Activated CD4-positive, alpha-beta T cell treated with anti-CD3 and anti-CD28 coated beads for 24 hours (primary cell): ENCODE data around the gene DDB1.

Experiments used
- DNase-seq, 2 donors: peaks; one replicate each; pipeline ENCODE4 v3.0.0-alpha.2; 2020; ENCODE audit warnings: low read depth in 2 of 2

The DDB1 gene

DNA sequence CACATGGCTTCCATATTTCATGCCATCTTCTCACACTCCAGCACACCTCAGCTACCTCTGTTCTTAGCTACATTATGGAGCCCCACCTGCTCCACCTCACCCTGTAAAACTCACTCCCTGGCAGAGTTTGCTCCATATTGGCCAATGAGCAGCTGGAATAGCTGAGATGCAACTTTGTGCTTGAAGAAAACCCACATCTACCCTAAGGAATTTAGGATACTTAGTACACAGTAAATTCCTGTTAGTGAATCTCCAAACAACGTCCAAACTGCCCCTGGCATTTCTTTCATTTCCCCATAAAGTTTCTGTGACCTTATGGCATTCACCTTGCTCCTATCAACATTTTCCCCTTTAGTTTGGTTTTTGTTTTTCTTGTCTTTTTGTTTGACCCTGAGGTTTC, 35.6 kb downstream of the DDB1 start:
- DNase-seq, result no peak

DNA sequence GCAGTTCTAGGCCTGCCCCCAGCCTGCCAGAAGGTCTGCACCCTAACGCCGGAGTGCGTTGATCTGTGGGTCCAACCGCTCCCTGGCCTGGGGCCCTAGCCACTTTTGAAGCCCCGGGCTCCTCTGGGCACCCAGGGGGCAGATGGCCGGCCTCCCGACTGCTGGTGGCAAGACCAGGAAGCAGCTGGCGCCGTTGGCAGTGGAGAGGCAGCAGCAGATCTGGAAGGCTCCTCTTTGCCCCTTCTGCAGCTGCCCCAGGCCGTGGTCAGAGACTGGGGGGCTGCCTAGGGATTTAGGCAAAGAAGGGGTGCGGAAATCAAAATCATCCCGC, 37.3 kb downstream of the DDB1 start:
- no peak for DNase-seq

DNA sequence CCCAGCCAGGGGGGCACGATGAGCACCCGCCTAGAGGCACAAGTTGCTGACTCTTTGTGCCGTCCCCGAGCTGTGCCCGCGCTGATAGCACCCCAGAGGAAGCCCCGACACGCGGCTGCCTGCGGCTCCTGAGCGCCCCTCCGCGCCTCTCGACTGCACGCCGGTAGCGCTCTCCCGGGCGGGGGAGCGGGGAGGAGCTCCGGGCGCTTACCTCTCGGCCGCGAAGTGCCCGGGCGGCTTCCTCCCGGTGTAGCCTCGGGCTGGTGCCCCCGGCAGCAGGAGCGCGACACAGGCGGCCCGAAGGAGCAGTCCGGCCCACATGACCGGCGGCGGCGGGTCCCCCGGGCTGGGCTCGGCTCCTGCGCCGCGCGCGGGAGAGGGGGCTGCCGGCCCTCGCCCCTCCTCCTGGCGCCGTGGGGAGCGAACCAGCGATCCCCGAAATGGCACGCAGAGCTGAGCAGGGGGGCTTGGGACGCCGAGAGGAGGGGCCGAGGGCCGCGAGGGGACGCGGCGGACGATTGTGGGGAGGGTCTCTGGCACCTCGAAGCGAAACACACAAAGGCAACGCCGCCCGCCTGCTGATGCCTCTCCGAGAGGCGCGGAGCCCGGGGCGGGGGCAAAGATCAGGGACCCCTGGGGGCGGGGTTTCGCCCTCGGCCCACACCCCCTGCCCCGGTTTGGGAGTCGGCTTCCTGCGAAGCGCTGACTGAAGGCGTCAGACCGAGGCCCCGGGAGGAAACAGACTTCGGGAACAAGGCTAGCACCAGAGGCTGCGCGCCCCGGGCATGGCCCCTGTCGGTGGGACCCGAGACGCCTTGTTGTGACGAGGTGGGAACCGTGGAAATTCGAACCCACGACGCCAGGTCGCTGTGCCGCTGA, 37.9 kb downstream of the DDB1 start, which contains the start of gene VWCE:
Gene VWCE (minus strand): TSS at position 600 of the 879 bp plus-strand sequence. CDS start 279 bp downstream, at position 321.
- peak; percentile 48 to 54 for DNase-seq

DNA sequence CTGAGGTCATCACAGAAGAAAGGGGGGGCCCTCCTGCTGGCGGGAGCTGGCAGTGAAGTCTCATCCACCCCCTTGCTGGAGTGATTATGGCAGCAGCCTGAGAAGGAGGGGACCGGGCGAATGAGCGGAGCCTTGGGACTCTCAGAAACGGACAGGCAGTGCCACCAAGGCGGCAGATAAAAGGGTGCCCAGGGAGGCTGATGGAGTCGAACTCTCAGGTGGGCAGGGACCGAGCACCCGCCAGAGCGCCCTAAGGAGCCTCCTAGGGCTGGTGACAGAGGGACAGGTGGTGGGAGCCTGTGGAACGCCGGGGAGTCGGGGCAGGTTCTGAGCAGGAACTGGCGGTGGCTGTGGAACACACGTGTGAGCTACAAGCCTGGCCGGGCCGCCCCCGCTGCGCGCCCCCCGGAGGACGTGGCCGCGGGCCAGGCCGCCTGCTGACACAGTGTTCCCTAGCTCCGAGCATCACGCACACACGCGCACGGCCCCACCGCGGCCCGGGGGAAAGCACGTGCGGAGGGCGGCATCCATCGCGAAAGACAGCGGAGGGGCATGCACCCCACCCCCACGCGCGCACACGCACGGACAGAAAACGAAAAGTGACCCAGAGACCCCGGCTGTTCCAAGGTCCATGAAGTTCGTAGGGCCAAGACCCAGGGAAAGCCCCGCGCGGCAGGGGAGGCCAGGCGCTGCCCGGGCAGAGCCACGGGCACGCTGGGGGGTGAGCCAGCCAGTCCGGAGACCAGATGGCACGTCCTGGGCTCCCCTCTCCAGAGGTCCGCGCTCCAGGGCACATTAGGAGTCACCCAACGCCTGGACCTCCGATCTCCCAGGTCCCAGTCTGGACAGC, 38.8 kb downstream of the DDB1 start:
- peak in 1 of 2 donors; percentile 37 for DNase-seq

DNA sequence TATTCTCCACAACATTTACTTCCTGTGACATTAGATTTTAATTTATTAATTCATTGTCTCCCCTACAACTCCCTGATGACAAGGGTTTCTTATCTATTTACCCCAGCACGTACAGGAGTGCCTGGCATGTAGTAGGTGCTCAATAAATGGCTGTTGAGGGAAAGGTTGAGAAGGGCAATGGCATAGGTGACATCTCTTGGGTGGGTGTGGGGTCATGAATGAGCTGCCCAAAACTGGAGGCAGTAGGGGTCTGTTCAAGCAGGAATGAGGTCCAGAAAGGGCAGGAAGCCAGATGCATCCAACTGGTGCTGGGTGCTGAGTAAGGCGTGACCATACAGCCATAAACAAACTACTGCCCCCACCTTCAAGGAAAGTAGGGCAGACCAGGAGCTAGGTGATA, 40.5 kb downstream of the DDB1 start:
- DNase-seq, result no peak

DNA sequence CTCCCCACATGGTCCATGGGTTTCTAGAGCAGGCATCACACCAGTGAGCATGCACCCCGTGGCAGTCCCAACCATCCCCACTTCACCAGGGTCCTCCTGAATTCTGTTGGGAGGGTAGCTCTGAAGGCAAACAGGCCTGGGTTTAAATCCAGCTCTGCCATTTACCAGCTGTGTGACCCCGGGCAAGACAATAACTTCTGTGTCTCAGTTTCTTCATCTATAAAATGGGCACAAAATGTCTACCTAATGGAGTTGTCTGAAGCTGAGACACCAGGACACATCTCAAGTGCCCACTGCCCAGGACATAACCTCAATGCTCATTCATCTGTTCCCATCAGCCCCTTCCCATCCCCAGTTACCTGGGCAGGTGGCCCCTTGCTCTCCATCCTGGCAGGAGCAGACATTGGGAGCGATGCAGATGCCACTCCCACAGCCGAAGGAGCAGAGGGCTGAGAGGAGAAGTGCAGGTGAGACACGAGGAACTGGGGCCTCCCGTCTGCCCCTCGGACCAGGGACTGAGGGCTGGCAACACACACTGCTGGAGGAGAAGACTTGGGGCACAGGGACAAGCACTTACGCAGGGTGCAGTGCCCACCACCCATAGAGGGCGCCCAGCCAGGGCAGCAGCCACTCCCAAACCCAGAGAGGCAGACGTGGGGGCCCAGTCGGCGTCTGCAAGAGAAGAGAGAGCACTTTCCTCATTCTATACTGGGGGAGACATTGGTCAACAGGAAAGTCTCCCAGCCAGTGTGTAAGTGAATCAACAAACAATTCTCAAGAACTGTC, 41.8 kb downstream of the DDB1 start:
- no peak for DNase-seq

DNA sequence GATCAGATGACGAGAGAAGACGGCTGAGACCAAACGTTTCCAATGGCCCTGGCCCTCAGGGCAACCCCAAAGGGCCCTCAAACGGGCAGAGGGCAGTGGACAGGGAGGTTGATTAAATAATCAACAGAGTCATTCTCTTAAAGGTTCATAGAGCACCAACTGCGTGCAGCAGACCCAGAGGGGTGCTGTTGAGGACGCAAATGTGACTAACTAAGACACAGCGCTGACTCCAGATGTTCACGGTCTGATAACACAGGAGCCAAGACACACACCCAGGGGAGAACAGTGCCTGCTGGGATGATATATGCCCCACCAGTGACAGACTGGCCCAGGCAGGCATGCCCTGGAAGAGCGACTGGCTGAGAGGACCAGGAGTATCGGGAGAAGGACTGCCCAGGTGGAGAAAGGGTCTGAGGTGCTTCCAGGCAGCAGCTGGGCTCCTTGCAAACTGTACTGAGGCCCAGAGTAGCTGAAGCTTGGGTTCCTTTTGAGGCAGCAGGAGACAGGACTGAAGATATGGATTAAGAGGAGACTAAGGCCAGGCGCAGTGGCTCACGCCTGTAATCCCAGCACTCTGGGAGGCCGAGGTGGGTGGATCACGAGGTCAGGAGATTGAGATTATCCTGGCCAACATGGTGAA, 45.4 kb downstream of the DDB1 start:
- no peak for DNase-seq

DNA sequence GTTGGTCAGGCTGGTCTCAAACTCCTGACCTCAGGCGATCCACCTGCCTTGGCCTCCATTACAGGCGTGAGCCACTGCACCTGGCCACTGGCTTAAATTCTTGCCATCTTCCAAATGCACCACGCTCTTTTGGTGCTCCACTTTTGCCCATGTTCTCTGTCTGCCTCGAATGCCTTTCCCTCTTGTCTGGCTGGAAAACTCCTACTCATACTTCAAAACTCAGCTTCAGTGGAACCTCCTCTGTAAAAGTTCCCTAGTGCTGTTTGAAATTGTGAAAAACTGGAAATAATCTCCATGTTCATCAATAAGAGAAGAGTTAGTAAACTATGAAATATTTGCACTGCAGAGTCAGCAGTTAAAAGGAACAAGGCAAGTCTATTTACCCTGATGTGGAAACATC, 49.3 kb downstream of the DDB1 start:
- DNase-seq, result no peak

DNA sequence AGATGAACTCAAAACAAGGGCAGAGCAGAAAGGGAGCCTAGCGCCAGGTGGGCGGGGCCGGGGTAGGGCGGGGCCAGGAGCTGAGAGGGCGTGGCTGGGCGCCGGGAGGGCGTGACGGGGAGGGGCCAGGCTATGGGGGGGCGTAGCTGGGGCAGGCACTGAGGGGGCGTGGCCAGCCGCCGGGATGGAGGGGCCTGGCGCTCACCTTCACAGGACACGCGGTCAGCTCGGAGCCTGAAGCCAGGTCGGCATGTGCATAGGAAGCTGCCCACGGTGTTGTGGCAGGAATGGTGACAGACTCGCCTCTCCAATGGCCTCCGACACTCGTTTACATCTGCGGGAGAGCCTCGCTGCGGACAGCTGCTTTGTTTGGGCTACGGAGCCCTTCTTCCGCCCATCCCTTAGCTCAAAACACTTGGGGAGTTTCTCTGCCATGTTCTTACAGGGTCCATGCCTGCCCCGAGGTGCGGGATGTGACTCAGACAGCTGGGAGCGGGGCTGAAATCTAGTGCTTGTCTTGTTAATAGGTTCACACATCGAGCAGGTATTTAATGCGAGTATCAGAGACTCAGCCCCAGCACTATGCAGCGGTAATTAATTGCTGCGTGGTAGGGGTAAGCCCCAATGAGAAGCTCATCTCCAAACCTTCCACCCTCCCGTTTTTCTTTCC, 51.2 kb downstream of the DDB1 start:
- DNase-seq, result peak; percentile 9 to 15

DNA sequence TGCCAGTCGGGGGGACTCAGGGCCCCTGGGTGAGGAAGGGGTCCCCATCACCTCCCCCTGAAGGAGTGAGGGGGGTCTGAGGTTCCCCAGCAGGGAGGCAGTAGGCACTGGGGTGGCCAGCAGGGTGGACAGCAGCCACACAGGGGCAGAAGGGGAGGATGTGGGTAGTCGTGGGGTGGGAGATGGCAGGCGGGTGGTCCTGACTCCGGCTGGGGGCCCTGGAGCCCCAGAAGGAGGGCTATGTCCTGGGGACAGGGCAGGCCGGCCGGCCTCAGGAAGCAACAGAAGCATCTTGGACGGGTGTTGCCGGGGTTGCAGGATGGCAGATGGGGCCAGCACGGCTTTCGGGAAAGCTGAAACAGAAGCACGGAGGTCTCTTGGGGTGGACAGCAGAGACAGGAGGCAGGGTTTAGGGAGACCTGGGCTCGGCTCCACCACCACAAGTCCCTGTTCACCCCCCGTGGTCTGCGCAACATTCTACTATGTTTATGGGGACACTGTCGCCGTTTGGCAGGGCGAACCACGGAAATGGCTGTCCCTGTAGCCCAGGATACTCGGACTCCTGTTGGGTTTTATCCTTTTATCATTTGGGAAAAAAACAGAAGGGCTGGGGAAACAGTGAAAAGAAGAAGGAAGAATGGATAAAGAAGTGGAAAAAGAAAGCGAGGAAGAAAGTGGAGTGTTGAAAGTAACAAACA, 51.9 kb downstream of the DDB1 start:
- DNase-seq, result no peak

DNA sequence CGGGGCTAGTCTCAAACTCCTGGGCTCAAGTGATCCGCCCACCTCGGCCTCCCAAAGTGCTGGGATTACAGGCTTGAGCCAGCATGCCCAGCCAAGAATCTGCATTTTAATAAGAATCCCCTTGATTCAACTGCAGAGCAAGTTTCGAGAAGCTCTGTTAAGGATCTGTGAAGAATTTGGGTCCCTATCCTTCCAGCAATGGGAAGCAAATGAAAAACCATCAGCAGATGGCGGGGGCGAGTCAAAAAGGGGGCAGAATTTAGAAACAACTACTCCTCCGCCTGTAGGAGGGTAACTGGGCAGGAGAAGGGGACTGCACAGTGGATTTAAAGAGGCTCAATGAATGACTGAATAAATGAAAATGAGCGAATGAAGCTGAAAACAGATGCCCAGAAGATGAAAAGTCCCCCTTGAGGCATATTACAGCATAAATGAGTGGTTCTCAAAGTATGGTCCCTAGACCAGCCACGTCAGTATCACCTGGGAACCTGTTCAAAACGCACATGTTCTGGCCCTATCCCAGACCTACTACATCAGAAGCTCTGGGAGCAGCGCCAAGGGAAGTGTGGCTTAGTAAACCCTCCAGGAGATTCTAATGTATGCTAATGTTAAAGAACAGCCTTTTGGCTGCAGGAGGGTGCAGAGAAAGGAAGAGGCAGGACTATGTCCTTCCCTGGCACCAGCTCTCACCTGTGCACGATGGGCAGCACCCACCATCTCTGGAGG, 52.8 kb downstream of the DDB1 start:
- DNase-seq, result no peak

DNA sequence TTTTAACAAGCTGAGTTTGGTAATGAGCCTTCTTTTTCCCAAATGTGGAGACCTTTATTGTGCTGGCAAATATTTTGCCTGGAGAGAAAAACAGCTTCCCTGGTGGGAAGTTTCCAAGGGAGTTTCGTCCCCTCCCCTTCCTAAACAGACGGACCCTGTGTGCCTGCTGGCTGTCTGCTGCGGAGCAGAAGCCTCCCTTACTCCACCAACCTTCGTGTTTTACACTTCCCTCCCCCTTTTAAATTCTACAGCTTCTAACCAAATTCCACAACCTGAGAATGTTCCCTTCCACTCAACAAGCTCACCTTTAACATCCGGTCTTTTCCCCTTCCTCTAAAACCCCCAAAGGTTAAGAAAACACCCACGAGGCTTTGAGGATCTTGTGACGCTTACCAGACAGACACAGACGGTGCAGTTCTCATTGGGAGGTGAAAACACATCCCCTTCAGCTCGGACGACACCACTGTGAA, 54.9 kb downstream of the DDB1 start:
- no peak for DNase-seq

DNA sequence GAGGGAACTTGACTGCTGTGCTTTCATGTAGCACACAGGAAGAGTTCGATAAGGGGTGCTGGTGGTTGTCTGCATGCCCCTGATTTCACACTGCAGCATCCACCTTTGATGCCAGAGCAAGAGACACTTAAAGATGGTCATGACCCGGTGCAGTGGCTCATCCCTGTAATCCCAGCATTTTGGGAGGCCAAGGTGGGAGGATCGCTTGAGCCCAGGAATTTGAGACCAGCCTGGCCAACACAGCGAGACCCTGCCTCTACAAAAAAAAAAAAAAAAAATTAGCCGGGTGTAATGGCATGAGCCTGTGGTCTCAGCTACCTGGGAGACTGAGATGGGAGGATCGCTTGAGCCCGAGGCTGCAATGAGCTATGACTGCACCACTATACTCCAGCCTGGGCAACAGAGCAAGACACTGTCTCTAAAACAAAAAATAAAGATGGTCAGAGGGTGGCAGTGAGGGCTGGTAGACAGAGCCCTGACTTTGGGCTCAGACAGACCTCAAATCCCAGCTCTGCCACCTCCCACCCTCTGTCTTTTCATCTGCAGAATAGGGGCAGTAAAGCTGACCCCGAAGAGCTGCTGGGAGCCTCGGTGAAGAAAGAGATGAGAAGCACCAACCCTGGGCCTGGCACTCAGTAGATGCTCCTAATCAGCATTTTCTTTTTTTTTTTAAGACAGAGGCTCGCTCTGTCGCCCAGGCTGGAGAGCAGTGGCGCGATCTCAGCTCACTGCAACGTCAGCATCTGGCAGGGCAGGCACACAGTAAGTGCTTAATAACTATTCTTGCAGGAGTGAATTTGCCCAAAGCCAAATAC, 55.5 kb downstream of the DDB1 start:
- no peak for DNase-seq

DNA sequence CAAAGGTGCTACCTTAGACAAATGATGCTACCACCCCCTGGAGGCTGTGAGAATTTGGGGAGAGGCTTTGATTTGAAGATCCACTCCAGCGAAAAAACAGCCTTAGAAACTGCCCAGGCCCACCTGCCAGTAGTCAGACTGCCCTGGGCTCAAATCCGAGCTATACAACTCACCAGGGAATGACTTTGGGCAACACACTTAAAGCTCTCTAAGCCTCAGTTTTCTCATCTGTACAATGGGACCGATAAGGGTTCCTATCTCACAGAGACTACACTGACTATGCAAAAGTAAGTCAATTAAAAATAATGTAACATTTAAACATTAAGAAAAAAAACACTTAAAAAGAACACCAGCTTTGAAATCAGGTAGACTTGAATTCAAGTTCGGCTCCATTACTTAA, 57.7 kb downstream of the DDB1 start:
- DNase-seq, result no peak

DNA sequence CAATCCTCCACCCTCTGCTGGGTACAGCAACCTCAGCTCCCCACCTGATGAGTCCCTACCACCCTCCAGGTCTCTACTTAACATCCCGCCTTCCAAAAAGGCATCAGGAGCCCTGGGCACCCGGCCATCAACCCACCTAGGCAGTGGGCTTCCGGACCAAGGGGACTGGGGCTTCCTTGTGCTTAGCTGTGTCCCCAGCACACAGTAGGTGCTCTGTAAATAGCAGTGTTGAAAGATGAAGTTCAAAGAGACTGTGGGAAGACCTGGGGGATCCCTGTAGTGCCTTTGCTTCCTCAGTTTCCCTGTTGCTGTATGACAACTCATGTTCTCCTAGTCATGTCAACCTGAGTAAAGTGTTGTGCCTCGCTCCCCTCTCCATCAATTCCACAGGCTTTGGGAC, 58.8 kb downstream of the DDB1 start:
- no peak for DNase-seq

DNA sequence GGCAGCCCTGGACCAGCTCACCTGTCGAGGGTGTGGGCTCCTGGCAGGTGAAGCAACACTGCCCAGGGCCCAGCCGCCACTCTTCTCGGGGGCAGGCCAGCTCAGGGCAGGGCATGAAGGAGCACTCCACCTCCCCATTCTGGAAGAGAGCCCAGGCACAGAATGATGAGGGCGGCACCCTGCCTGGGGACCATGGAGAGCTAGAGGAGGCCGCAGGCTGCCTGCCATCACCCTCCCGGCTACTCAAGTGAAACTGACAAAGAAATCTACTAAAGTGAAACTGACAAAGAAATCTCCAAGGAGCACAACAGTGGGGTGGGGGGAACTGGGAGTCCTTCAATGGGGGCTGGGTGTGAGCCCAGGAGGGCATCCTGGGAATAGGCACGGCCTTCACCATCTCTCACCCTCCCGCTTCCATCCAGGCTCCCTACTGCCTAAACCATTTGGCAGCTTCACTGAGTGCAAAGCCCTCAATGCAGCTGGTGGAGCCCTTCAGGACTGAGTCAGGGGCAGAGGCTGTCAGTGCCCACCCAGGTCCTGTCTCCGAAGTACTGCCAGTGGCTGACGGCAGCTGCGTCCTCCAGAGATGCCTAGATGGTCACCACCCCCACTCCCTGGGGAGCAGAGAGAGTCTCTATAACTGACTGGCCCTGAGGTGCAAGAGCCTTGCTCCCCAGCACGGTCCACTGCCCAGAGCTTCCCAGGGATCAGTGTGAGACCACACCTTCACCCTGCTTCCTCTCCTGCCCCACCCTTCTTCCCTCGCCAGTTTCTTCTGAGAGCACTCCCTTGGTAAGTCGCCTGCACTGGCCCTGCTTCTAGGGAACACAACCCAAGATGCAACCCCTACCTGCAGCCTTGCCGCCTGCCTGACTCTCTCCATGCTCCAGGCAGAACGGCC, 59.5 kb downstream of the DDB1 start:
- no peak for DNase-seq

DNA sequence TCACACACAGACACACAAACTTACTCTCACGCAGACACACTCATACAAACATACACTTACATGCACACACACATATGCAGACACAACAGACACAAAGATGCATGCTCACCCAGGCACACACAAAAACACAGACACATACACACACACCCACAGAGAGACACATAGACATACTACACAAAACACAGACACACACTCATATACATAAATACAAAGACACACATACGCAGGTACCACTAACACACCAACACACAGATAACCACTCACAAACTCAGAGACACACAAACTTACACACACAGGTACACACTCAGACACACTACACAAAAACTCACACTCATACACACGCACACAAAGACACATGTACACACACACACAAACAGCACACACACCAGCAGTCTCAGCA, 60.2 kb downstream of the DDB1 start:
- DNase-seq, result no peak
